Motor neuron (in vitro differentiated cells): ENCODE data around the gene TWNK. TPM values are rescaled to one million over a fixed set of nuclear protein-coding genes. Genes with fewer than 3 reads are reported as not detected.
"Not testable (repeated sequence)": the region's sequence is repeated elsewhere in the genome, so short reads cannot be mapped to it uniquely, and the experiment has no call there.

ENCODE experiments used
- ATAC-seq, 8 experiments: fragments of 200-7000 bp; cut with Tn5 transposase; replicated peaks in 6 of 8; 2 replicates each; pipeline ENCODE4 v1.8.0; 2021; ENCODE audit warnings: mild to moderate bottlenecking in 8 of 8, moderate library complexity in 8 of 8
- H3K27ac ChIP-seq, 2 donors: fragments of 250-450 bp; sonication (Bioruptor Pico); 2 replicates each; pipeline ENCODE4 v1.9.0; 2021; ENCODE audit warnings: antibody characterized with exemption in 2 of 2, mild to moderate bottlenecking in 2 of 2, moderate library complexity in 1 of 2
- H3K4me1 ChIP-seq, 2 donors: fragments of 250-450 bp; sonication (Bioruptor Pico); replicated peaks in 1 of 2; 2 replicates each; pipeline ENCODE4 v1.6.1; 2021; ENCODE audit warnings: antibody characterized with exemption in 2 of 2, mild to moderate bottlenecking in 2 of 2, moderate library complexity in 1 of 2
- H3K4me3 ChIP-seq, 5 donors: fragments of 250-450 bp; sonication (Bioruptor Pico); 2 replicates each; pipeline ENCODE4 v1.9.0; 2021; ENCODE audit warnings: antibody characterized with exemption in 5 of 5, mild to moderate bottlenecking in 5 of 5, moderate library complexity in 4 of 5
- WGBS, 10 experiments: fragments of 450-650 bp; shearing (Covaris generic); methylation state at CpG; one replicate each; pipeline ENCODE4 v1.0.0; 2022; 5-methylcytosine and 5-hydroxymethylcytosine counted together
- in situ Hi-C, 9 experiments: fragments of 400-800 bp; cut with MboI; loops; one replicate each; pipeline ENCODE4 v1.15.0; 2021; ENCODE audit warnings: low sequenced_read_pairs in 9 of 9, low pct_unique_long_range_greater_than_20kb in 2 of 9; ENCODE audit not compliant: unreplicated experiment in 9 of 9
- total RNA-seq, 8 experiments: library from RNA; unstranded; fragments of 300-600 nt; gene quantifications; 2 replicates each; pipeline versions ENCODE4 v1.2.3 to v1.2.4, GENCODE V29; 2022

TWNK gene
- total RNA-seq, 8 experiments from 2014 or later: 5.7 to 31.3 (median 10.5) TPM

DNA sequence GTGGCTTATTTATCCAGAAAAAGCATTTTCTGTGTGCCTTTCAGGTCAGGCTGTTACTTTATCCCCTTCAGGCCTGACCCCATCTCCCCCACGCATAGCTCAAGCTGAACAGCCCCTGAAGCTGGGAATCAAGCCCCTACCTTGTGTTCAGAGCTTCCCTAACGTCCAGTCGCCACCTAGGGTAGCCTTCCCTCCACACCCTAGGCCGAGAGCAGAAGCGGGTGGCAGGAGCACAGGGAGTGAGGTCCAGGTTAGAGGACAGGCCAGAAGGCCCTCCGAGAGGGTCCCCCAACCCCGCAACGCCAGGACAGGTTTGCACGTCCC is 18.5 kb upstream of the TWNK start:
- in situ Hi-C loops: no loop called here
- ATAC-seq: peak in 3 of 8 experiments; percentile 7 to 37 (median 23)
- WGBS, 10 experiments: 0 to 46% methylated on average over 1 to 6 of the region's 9 CpGs; no CpG with 5 or more reads in 8 of the 10 experiments
- H3K4me1 ChIP-seq: peaks cover 5 to 11% of the 10 kb centered on the region in 2 donors
- H3K4me3 ChIP-seq: peak overlapping the region; percentile 44 to 72 (median 49)
- peak overlapping the region in 1 of 2 donors; percentile 16 for H3K27ac ChIP-seq

DNA sequence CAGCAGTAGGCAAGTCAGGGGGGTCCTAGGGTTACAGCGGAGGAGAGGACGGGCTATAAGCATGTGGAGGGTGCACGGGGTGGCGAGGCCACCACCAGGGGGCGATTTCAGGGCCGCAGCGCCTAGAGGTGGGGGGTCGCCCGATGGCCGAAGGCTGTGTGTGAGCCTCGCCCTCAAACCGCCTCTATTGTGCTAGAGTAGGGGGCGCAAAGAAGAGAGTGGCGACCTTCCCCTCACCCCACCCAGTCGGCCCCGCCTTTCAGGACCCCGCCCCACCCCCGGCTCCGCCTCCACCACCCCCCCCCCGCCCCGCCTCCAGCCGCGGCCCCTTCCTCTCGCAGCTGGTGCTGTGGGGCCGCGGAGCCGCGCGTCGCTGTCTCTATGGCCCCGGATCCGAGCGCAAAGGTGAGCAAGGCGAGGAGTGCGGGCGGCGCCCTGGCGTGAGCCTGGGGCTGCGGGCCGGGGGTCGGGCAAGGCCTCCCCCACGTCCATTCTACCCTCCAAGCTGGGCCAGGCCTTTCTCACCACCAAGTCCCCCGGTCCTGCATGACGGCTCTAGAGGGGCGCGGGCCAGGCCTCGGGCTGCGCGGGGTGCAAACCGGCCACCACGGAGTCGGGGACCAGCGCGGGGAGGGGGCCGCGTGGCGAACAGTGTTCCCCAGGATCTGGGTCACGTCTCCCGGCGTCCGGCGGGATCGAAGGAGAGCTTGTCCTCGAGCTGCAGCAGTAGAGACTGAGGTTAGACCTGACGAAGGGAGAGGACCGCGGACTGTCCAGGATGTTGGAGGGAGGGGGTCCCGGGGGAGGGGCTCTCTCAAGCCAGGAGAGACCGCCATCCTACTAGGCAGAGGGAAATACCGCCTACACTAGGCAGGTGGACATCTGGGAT is 17.9 kb upstream of the TWNK start, which contains the start of gene SEMA4G:
Gene SEMA4G, plus strand, starts transcription at position 318 of the 889 bp plus-strand sequence. CDS start 3,409 bp downstream, outside the sequence.
- Histone ChIP-seq H3K4me3 (peak within 1 kb of the TSS; percentile 44 to 72 (median 49)), H3K27ac (peak within 1 kb of the TSS in 1 of 2 donors; percentile 16), H3K4me1 (peaks cover 5 to 11% of the 10 kb centered on the region in 2 donors)
- 0 to 40% methylated on average over 1 to 6 of the region's 70 CpGs; no CpG with 5 or more reads in 8 of the 10 experiments for WGBS, 10 experiments
- in situ Hi-C loops: no loop called here
- peak; percentile 67 to 92 (median 88) for ATAC-seq

DNA sequence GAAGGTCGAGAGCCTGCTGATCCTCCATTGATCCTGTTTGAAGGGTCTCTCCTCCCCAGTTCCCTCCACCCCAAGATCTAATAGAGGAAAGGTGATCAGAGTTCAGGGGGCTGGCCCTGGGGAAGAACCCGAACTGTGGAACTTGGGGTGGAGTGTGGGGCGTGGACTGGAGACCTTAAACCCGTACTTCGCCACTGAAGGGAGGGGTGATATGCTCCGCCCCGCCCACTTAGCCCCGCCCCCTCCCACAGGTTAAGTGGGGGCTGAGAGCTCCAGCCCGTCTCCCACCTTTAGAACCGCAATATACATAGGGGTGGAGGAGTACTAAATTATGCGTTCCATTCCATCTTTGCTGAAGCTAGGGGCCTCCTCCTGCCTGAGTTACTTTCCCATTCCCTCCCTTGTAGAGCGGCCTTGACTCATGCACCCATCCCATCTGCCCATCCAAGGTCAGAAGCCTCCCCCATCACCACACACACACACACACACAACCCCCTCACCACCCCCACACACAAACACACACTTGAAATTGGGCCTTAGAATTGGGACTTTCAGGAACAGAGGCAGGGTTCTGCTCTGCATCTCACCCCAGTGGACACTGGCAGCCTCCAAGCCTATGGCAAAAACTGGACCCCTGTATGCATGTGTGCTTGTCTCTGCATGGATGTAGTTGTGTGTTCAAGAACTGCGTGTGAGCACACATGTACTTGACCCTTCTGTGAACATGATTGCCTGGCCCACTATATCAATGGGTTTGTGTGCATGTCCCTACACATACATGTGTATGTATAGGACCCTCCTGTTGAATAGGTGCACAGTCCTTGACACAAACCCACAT is 17.0 kb upstream of the TWNK start:
- no peak overlapping the region for H3K27ac ChIP-seq
- in situ Hi-C loops: no loop called here
- peak in 4 of 8 experiments; percentile 3 to 62 (median 30) for ATAC-seq
- peaks cover 5 to 11% of the 10 kb centered on the region in 2 donors for H3K4me1 ChIP-seq
- WGBS, 10 experiments: 0 to 100% (median 71%) methylated on average over 1 to 2 of the region's 13 CpGs; no CpG with 5 or more reads in 6 of the 10 experiments
- peak overlapping the region; percentile 44 to 72 (median 49) for H3K4me3 ChIP-seq

DNA sequence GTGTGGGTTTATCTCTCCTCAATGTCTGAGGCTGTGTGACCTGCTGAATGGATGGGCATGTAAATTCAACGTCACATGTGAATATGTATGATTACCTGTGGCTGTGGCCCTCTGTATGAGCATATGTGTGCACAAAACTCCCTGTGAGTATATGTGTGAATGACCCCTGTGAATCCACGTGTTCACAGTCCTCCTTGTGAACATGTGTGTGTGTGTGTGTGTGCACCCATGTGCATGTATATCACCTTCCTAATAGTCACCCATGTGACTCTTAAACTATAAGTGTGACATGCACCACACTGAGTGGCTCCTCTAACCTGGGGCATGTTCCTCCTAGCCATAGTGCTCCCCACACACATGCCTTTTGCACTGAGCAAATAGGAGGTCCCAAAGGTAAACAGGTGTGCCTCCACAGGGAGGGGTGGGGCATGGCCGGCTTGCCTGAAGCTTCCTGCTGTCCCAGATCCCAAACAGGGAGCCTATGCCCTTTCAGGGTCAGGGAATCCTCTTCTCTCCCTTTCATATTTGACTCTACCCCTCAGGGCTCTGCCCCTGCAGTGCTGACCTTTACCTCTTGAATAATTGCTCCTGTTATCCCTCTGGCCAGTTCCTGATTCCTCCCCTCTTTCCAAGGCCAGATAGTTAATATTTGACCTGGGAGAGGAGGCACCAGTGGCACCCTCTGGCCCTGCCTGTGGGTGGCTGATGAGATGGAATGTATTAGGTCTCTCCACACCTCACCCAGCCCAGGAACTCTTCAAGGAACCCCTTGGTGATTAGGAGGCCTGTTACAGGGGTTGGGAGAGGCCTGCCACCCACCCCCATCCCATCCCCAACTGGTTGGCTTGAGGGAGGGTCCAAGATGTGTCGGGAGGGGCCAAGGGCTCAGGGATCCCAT is 16.2 kb upstream of the TWNK start:
- no peak for ATAC-seq
- Histone ChIP-seq H3K4me3 (no peak overlapping the region), H3K27ac (no peak overlapping the region), H3K4me1 (peaks cover 5 to 11% of the 10 kb centered on the region in 2 donors)
- in situ Hi-C loops: no loop called here
- 67 to 100% (median 77%) methylated on average over 1 to 3 of the region's 4 CpGs; no CpG with 5 or more reads in 5 of the 10 experiments for WGBS, 10 experiments

DNA sequence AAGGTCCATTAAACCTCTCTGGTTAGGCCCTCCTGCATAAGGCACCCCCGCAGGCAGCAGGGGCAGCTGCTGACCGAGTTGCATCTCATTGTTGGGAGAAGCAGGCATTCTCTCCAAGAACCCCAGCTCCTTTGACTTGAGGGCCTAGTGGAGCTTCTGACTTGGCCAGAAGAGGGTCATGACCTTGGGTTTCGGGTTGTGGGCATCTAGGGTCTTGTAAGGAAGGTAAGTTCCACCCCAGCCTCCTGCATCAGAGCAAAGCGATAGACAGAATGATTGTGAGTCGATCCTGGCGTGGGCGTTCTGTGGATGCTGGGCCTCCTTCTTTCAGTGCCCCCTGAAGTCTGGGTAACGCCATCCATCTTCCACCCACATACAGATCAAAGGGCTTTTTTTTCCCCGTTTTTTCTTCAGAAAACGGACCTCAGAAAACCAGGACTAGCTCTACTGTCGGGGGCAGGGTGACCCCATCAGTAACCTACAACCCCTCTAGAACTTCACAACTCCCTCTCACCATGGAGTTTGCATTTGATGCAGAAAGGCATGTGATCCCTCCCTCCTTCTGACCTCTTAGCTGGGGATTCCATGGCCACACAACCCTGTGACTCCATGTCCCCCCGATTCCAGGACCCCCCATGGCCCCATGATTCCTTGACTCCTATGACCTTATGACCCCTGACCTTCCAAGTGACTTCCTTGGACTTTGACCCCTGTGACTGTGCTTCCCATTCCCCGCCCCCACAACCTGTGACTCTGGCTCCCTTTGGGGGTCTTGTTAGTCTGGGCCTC is 15.0 kb upstream of the TWNK start:
- WGBS, 10 experiments: 24 to 84% (median 50%) methylated on average over 1 to 5 of the region's 13 CpGs; no CpG with 5 or more reads in 2 of the 10 experiments
- Histone ChIP-seq H3K4me1 (peaks cover 5 to 11% of the 10 kb centered on the region in 2 donors), H3K4me3 (no peak overlapping the region), H3K27ac (no peak overlapping the region)
- in situ Hi-C loops: no loop called here
- ATAC-seq: no peak

DNA sequence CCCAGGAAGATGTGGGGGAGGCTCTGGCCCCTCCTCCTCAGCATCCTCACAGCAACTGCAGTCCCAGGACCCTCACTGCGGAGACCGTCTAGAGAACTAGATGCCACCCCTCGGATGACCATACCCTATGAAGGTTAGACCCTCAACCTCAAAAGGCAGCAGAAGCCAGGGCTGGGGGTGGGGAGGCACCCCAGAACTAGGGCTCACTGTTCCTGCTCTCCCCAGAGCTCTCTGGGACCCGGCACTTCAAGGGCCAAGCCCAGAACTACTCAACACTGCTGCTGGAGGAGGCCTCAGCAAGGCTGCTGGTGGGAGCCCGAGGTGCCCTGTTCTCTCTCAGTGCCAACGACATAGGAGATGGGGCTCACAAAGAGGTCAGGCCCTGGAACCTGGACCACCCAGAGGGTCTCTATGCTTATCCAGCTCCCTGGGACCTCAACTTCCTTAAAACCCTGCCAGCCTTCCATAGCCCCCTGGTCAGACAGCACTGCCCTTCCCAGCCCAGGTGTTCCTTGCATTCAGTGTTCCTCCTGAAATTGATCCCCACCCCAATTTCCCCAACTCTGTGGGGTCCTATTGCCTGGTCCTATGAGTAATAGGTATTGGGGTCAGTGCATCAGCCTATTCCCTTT is 14.3 kb upstream of the TWNK start:
- Histone ChIP-seq H3K4me1 (peaks cover 5 to 11% of the 10 kb centered on the region in 2 donors), H3K27ac (no peak overlapping the region), H3K4me3 (no peak overlapping the region)
- WGBS, 10 experiments: 81 to 100% (median 94%) methylated on average over 2 to 3 of the region's 6 CpGs; no CpG with 5 or more reads in 7 of the 10 experiments
- in situ Hi-C loops: no loop called here
- no peak for ATAC-seq

DNA sequence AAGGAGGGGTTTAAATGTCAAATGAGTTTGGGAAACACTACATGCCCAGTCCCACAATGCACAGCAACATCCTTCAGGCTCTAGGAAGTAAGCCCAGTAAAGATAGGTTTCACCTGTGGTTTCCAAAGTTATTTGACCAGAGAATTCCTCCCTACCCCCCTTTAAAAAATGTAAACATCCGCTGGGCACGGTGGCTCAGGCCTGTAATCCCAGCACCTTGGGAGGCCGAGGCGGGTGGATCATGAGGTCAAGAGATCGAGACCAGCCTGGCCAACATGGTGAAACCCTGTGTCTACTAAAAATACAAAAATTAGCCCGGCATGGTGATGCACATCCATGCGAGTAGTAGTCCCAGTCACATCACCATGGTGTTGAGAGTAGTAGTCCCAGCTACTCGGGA is 11.9 kb upstream of the TWNK start:
- in situ Hi-C loops, H3K4me3 ChIP-seq, ATAC-seq, H3K27ac ChIP-seq, H3K4me1 ChIP-seq: not testable (repeated sequence)
- 20 to 87% (median 77%) methylated on average over 1 to 8 of the region's 8 CpGs; no CpG with 5 or more reads in 3 of the 10 experiments for WGBS, 10 experiments

DNA sequence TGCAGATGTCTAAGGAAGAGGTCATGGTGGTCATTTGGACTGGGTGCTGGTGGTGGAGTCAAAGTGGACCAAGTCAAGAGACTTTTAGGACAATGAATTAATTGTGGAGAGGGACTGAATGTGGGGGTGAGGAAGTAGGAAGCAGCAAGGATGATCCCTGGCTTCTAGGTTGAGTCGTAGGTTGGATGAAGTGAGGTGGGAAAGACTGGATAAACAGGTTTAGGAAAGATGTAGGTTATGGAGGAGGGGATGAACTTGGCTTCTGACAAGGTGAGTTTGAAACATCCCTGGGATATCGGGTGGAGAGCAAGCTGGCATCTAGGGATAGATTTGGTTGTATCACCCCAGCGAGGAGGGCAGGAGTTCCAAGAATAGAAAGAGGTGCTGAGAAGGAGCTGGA is 10.4 kb upstream of the TWNK start:
- ATAC-seq: no peak

DNA sequence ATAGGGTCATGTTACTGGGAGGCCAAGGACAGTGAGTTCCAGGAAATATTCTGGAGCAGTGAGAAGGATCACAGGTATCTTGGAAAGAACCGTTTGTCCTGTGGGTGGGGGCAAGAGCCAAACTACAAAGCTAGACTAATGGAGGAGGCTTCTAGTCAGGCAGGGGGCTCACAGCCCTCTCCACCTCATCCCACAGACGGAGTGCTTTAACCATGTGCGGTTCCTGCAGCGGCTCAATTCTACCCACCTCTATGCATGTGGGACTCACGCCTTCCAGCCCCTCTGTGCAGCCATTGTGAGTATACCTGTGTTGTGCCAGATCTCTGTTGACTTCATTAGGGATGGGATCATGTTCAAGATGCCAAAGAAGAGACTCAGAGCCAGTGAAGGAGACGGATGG is 9.9 kb upstream of the TWNK start:
- in situ Hi-C loops: no loop called here

More for the DNA sequence above, 10.4 kb upstream of the TWNK start:
- Histone ChIP-seq H3K4me3 (no peak overlapping the region), H3K4me1 (no peaks in the 10 kb centered on the region), H3K27ac (no peak overlapping the region)
- in situ Hi-C loops: no loop called here
- 43 to 100% (median 78%) methylated on average over 1 to 3 of the region's 3 CpGs; no CpG with 5 or more reads in 2 of the 10 experiments for WGBS, 10 experiments

DNA sequence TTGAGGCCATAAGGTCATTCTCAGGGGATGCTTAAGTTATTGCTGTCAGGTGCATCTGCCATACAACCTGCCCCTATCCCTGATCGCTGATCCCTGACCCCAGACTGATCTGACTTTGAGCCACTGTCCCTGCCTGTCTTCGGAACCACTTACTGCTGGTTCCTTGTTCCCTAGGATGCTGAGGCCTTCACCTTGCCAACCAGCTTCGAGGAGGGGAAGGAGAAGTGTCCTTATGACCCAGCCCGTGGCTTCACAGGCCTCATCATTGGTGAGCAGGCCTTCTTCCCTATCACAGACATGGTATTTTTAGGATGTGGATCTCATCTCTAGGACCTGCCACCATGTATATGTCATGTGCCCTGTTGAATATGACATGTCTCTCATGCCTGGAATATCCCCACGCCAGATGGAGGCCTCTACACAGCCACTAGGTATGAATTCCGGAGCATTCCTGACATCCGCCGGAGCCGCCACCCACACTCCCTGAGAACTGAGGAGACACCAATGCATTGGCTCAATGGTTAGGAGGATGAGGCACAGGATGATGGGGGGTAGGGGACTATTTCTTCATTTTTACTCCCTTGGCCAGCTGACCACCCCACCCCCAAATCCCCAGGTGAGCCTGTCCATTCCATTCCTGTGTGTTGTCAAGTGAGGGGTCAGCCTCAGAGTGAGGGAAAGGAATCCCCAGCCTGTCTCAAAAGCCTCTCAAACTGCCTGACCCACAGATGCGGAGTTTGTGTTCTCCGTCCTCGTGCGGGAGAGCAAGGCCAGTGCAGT is 9.0 kb upstream of the TWNK start:
- in situ Hi-C loops: no loop called here
- Histone ChIP-seq H3K27ac (no peak overlapping the region), H3K4me1 (no peaks in the 10 kb centered on the region), H3K4me3 (no peak overlapping the region)
- 80 to 100% (median 91%) methylated on average over 1 to 9 of the region's 13 CpGs; no CpG with 5 or more reads in 2 of the 10 experiments for WGBS, 10 experiments
- ATAC-seq: no peak

More for the DNA sequence above, 9.9 kb upstream of the TWNK start:
- 0 to 100% (median 59%) methylated on average over 1 to 5 of the region's 6 CpGs; no CpG with 5 or more reads in 4 of the 10 experiments for WGBS, 10 experiments
- no peak overlapping the region for H3K27ac ChIP-seq
- no peak for ATAC-seq
- H3K4me1 ChIP-seq: no peaks in the 10 kb centered on the region
- no peak overlapping the region for H3K4me3 ChIP-seq

DNA sequence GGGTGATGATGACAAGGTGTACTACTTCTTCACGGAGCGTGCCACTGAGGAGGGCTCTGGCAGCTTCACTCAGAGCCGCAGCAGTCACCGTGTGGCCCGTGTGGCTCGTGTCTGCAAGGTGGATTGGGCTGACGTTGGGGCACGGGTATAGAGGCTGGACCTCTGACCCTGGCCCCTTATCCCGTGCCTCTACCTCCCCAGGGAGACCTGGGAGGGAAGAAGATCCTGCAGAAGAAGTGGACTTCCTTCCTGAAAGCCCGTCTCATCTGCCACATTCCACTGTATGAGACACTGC is 8.5 kb upstream of the TWNK start:
- ATAC-seq: no peak
- in situ Hi-C loops: no loop called here
- WGBS, 10 experiments: 20 to 90% (median 78%) methylated on average over 1 to 9 of the region's 10 CpGs; no CpG with 5 or more reads in 6 of the 10 experiments
- no peak overlapping the region for H3K27ac ChIP-seq
- H3K4me1 ChIP-seq: no peaks in the 10 kb centered on the region
- no peak overlapping the region for H3K4me3 ChIP-seq
